Fibroblast of skin of scalp (primary cell): ENCODE data around the gene KCNN3.

Experiments
- DNase-seq: peaks from one replicate; pipeline ENCODE4 v3.0.0-alpha.2; 2013

Gene KCNN3

GRCh38 chr1:154840269-154841176, 29.6 kb downstream of the KCNN3 start:
- peak; percentile 19 for DNase-seq

DNA sequence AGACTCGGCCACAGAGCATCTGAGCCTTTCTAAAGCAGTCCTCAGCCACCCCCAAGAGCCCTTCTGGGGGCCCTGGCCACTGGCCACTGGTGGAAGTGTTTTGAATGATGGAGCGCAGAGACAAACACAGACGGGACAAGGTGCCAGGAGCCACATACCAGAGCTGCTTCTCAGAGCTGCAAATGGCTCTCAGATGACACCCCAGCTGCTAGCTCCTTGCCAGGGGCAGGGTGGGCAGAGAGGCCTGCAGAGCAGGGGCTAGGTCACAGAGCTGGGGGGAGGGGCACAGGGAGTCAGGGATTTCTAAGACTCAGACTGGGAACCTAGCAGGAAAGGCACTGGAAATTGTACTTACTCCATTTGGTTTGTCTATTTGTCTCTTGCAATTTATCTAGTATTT, 30.4 kb downstream of the KCNN3 start:
- DNase-seq: peak; percentile 6

DNA sequence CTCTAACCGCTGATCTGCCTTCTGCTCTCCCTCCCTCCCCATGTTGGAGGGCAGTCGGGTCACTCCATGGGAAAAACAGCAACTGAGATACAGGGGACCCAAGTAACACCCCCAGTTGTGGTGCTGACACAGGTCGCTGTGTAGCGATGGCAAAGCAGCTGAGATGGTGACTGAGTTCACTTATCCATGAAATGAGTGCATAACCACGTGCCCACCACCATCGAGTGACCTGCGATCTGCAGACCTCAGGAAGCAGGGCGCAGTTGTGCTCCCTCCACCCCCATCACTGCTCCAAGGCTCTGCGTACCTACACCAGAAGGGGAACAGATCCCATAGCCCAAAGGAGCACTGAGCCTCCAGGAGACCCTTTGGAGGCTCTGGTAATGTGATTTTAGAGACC, 31.1 kb downstream of the KCNN3 start:
- DNase-seq: no peak

GRCh38 chr1:154838461-154838860, 31.6 kb downstream of the KCNN3 start:
- no peak for DNase-seq

DNA sequence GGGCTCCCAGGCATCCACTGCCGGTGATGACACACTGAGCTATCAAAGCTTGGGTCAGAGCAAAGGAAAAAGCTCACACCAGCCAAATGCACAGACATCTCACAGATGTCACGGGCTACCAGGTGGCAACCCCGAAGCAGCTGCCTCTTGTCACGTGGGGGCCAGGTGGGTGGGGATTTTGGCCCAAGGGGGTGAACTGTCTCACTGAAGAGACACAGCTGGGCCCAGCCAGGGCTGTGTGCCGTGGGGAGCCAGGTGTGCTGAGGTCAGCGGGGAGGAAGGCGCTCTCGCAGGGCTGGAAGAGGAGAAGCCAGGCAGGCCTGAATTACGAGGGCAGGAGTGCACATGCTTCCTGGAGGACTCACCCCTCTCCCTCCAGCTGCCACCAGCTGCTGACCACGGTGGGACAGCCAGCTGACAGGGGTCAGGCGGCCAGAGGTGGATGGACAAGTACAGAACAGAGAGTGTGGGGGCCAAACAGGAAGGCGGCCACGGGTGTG, 32.4 kb downstream of the KCNN3 start:
- DNase-seq: no peak

GRCh38 chr1:154837034-154837671, 32.9 kb downstream of the KCNN3 start:
- no peak for DNase-seq

DNA sequence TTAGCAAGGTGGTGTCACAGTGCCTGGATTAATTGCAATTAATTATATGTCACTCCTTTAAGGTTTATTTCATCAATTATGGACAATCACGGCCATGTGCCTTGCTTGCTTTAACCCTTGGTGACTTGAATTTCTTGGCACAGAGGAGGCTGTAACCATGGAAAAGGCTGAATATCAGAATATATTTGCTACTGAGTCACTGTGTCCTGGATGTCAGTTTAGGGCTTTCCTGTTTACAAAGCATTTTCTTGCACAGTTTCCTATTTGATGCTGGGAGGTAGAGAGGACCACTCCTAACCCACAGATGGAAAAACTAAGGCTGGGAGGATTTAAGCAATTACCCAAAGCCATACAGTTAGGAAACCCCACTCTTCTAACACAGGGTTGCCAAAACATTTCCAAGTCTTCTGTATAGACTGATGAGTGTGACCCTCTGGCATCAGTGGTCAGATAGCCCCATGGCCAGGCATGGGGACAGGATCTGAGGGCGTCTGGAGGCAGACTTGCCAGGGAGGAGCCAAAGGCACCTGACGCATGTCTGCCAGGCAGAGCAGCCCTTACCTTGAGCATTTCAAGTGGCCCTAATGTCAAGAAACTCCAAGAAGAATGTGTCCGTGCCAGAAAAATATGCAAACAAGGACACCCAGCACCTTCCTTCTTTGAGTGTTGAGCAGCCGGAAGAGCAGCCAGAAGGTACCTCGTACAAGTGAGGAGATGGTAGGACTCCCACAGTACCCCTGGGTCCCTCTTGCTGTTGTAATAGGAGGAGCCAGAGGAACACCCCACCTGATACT, 34.4 kb downstream of the KCNN3 start:
- DNase-seq: no peak

DNA sequence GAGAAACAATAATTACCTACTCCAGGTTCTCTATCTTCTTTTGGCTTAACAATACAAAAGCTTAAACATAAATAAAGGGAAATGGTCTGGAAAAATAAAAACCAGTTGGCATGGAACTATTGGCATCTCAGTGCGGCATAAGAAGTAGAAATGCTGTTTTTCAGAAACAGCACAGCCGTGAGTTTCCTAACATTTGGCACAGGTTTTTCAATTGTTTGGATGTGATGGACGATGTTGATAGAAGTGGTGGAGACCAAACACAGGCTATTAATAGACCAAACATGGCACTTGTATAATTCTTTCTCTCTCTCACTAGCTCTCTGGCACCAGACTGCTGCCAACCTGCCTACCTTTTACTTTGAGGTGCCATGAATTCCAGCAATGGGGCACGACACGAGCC, 36.2 kb downstream of the KCNN3 start:
- no peak for DNase-seq

DNA sequence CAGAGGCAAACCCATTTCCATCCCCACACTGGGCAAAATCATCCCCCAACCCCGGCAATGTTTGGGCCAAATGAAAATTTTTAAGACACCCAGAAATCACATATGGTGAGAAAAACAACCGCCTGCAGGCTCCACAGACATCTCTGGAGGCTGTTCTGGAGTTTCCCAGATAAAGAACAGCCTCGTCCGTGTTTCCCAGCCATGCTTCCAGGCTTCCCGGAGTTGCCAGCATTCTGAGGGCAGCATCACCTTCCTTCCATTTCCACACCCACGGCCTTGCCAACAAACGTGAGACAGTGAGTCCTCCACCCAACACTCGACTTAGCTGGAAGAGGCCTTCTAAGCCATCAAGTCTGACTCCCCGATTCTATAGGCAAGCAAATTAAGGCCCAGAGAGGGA, 36.9 kb downstream of the KCNN3 start:
- DNase-seq: no peak

DNA sequence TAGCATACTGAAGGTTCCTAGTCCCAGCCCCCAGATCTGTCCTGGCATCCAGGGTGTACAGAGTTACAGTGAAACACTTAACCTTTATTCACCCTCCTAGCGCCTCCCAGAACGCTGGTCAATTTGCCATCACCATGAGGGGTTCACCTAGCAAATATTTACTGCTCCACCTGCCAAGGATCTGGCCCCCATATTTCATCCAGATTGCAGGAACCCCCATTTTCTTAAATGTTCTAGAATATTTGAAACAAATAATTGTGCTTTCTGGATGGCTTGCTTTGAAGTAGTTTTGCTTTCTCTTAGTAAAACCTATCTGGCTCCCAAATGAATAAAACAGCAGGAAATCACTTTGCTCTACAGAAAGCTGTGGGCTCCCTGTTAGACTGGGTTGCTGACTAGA, 37.7 kb downstream of the KCNN3 start:
- no peak for DNase-seq

DNA sequence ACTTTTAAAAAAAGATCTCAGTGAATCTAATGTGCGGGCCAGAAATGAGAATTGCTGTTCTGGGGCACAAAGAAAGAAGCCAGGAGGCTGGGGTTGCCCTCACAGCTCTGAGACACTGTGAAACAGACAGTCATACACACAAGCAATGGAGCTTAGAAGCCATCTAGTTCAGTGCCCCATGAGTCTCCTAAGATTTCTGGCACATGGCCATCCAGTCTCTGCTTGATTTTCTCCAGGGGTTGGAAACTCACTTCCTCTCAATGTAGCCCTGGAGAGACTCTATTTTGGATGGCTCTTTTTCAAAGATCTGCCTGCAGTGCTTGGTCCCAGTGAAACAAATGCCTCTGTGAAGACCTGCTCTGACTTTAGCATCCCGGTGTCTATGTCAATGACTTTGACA, 38.6 kb downstream of the KCNN3 start:
- peak; percentile 9 for DNase-seq

- no peak for DNase-seq
Observed at GRCh38 chr1:154829062-154829461, 41.0 kb downstream of the KCNN3 start.

GRCh38 chr1:154824179-154825000, 45.7 kb downstream of the KCNN3 start:
- no peak for DNase-seq

GRCh38 chr1:154822717-154823116, 47.4 kb downstream of the KCNN3 start:
- no peak for DNase-seq

- DNase-seq: no peak
Observed at GRCh38 chr1:154822233-154822632, 47.8 kb downstream of the KCNN3 start.

DNA sequence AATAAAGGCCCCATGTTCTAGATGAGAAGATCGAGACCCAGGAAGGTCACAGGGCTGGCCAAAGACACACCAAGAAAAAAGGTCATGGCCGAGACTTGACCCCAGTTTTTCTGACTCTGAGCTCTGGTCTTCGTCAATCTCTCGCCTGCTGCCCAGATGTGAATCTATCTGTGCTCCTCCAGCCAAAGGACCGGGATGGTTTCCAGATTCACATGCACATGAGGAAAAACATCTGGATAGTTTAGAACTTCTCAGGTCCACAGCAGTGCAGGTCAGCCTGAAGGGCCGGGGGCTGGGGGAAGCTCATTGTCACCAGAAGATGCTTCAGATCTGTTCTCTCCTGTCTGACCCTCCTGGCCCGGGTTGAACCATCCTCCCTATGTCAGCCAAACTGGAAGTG, 49.0 kb downstream of the KCNN3 start:
- no peak for DNase-seq

DNA sequence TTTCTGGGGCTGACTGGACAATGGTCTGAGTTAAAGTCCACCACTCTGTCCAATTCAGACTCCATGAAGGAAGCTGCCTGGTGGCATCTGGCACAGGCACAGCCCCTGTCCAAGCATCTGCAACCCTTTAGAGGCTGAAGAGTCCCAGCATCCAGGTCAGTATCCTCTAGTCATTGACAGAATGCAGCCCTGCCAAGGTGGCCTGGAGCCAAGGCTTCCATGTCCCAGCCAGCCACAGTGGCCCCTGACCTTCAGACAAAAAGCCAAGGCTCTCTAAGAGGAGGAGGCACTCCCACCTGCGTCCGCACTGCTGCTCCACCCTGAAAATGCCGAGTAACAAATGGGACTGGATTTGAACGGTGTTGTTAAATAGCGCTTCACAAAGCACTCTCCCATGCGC, 49.4 kb downstream of the KCNN3 start:
- no peak for DNase-seq

DNA sequence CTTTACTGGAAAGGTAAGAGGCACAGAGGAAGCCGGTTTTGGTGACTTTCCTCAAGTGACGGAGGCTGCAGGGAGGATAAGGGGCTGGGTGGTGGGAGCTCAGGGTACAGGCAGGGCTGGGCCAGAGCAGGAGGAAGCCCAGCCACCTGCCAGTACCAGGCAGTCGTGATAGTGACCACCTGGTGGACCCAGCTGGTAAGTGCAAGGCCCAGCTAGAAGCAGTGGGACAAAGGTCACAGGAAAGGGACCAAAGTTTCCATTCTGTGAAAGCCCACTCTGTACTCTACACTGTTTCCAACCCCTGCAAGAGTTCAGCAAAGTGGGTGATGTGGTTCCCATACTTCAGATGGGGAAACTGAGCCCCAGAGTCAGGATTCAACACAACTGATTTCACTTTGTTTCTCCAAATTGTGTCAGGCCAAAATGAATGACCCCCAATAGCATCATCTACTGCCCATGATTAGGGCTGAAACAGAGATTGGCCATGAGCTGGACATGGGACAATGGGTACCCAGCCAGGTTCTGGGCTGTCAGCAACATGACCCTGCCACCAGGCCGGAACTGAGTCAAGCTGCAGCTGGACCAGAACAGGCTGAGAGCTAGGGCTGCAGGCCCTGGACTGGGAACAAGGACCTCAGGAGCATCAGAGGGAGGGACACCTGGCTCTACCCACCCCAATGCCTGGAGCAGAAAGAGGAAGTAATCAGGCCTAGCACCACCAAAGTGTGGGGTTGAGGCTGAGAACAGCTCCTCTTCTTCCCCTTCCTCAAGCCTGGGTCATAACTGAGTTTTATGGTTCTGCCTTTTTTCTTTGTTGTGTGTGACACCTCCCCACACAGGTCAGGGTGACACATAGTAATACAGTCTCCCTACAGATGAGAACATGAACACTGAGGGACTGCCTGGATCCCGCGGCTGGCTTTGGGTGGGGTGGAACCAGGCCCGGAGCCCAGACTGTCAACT, 50.2 kb downstream of the KCNN3 start:
- no peak for DNase-seq

DNA sequence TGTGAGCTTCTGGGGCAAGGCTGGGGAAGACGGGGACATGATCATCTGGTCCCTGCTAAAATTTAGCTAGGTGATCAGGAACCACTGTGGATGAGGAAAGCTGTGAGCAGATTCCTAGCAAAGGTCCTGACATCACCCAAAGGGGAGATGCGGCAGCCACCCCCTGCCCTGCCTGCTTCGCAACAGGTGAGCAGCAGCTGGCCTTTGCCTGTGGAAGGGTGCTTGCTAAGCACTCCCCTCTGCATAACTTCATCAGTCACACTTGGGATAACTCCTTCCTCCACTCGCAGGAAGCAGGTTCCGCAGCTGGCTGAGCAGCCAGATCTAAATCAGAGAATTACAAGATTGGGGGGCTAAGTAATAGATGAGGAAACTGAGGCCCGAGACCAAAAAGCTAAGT, 51.2 kb downstream of the KCNN3 start:
- no peak for DNase-seq

- no peak for DNase-seq
Observed at GRCh38 chr1:154816937-154817336, 53.1 kb downstream of the KCNN3 start.

DNA sequence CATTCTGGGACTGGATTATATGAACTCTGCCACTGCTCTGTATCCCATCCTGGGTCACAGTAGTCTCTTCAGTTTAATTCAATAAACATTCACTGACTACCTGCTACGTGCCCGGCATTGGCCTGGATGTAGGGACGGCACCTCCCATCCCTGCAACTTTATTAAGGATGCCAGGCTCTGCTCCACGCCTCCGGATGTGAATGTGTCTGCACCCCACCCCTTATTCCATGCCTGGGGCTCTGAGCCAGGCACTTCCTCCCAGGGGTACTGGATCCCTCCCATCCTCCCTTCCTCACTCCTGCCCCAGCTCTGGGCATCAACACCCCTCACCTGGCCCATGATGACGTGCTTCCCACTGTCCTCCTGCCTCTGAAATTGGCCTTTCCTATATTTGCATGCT, 53.7 kb downstream of the KCNN3 start:
- DNase-seq: no peak
